Stimulated activated CD4-positive, alpha-beta T cell treated with anti-CD3 and anti-CD28 coated beads, Interleukin-1b, Interleukin-23, amount 100 ng/mL, for 48 hours (primary cell): ENCODE data around the gene LRRN2.
"Not testable (repeated sequence)": the region's sequence is repeated elsewhere in the genome, so short reads cannot be mapped to it uniquely, and the experiment has no call there.

ENCODE experiments used
- DNase-seq: peaks from one replicate; pipeline ENCODE4 v3.0.0-alpha.2; 2020

LRRN2 gene

GRCh38 chr1:204711947-204712701 lies 26.6 kb upstream of the LRRN2 start:
- DNase-seq: no peak

- no peak for DNase-seq
Observed at GRCh38 chr1:204711103-204711946, 25.8 kb upstream of the LRRN2 start.

GRCh38 chr1:204709960-204710912 lies 24.7 kb upstream of the LRRN2 start:
- no peak for DNase-seq

GRCh38 chr1:204709021-204709420 lies 23.5 kb upstream of the LRRN2 start:
- no peak for DNase-seq

GRCh38 chr1:204706838-204707509 lies 21.4 kb upstream of the LRRN2 start:
- DNase-seq: no peak

GRCh38 chr1:204705888-204706837 lies 20.6 kb upstream of the LRRN2 start:
- DNase-seq: no peak

GRCh38 chr1:204705493-204705811 lies 19.9 kb upstream of the LRRN2 start:
- no peak for DNase-seq

GRCh38 chr1:204704794-204705492 lies 19.4 kb upstream of the LRRN2 start:
- DNase-seq: no peak

- DNase-seq: no peak
Observed at GRCh38 chr1:204703826-204704612, 18.5 kb upstream of the LRRN2 start.

- DNase-seq: no peak
Observed at GRCh38 chr1:204703268-204703664, 17.7 kb upstream of the LRRN2 start.

GRCh38 chr1:204702552-204703267 lies 17.2 kb upstream of the LRRN2 start:
- DNase-seq: no peak

GRCh38 chr1:204701229-204701628 lies 15.7 kb upstream of the LRRN2 start:
- DNase-seq: no peak

- DNase-seq: no peak
Observed at GRCh38 chr1:204697893-204698292, 12.4 kb upstream of the LRRN2 start.

GRCh38 chr1:204696606-204697005 lies 11.1 kb upstream of the LRRN2 start:
- DNase-seq: no peak

GRCh38 chr1:204695692-204696091 lies 10.2 kb upstream of the LRRN2 start:
- DNase-seq: no peak

- no peak for DNase-seq
Observed at GRCh38 chr1:204694145-204694544, 8.6 kb upstream of the LRRN2 start.

GRCh38 chr1:204692841-204693356 lies 7.4 kb upstream of the LRRN2 start:
- no peak for DNase-seq

GRCh38 chr1:204692325-204692840 lies 6.8 kb upstream of the LRRN2 start:
- no peak for DNase-seq

- not testable (repeated sequence) for DNase-seq
Observed at GRCh38 chr1:204691328-204691730, 5.8 kb upstream of the LRRN2 start.
